HFF-Myc (cell line): ENCODE data around the gene LTBP4.

Source experiments
- DNase-seq: peaks from one replicate; pipeline ENCODE4 v3.0.0-alpha.2; 2011; ENCODE audit warnings: low read depth; ENCODE audit errors: extremely low read depth
- H3K4me3 ChIP-seq: replicated peaks from 2 replicates; pipeline ENCODE4 v1.5.1; 2011; ENCODE audit warnings: low read depth, mild to moderate bottlenecking, control low read depth, low read length
- TF ChIP-seq, protein P1 (sequence below): IDR thresholded peaks from 2 replicates; pipeline ENCODE4 v1.5.1; 2012; ENCODE audit warnings: mild to moderate bottlenecking, low read depth, low read length, control low read depth; ENCODE audit errors: missing control alignments

Gene LTBP4

DNA sequence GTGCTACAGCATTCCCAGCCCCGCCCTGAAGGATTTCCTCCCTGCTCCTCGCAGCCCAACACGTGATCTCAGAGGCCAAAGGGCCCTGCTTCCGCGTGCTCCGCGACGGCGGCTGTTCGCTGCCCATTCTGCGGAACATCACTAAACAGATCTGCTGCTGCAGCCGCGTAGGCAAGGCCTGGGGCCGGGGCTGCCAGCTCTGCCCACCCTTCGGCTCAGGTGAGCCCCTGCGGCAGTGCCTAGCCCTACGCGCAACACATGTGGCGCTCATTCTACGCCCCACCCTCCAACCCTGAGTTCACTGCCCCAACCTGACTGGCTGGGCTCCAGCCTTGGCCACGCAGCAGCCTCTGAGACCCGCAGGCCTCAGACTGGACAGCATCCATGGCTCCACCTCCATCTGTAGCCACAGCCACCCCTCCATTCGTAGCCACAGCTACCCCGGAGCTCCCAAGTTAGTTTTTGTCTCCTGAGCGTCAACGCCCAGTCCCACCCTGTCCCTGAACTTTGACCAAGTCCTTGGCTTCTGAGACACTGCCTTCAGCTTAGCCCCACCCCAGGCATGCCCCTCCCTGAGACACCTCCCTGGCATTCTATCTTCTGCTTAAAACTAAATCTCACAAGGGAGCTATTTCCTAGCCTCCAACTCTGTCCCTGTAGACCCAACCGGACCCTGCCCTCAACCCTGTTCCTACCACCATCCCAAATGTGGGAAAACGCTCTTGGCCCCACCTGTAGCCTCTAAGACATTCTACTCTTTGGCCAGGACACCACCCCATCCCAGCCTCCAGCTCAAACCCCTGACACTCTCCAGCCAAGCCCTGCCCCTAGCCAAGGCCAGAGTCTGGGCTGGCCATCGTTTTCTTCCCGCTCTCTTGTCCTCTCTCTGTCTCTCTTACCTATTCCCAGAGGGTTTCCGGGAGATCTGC is 6.4 kb downstream of the LTBP4 start:
- no peak for DNase-seq
- no peak overlapping the region for H3K4me3 ChIP-seq
- TF ChIP-seq, protein P1, sequence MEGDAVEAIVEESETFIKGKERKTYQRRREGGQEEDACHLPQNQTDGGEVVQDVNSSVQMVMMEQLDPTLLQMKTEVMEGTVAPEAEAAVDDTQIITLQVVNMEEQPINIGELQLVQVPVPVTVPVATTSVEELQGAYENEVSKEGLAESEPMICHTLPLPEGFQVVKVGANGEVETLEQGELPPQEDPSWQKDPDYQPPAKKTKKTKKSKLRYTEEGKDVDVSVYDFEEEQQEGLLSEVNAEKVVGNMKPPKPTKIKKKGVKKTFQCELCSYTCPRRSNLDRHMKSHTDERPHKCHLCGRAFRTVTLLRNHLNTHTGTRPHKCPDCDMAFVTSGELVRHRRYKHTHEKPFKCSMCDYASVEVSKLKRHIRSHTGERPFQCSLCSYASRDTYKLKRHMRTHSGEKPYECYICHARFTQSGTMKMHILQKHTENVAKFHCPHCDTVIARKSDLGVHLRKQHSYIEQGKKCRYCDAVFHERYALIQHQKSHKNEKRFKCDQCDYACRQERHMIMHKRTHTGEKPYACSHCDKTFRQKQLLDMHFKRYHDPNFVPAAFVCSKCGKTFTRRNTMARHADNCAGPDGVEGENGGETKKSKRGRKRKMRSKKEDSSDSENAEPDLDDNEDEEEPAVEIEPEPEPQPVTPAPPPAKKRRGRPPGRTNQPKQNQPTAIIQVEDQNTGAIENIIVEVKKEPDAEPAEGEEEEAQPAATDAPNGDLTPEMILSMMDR, result no peak

DNA sequence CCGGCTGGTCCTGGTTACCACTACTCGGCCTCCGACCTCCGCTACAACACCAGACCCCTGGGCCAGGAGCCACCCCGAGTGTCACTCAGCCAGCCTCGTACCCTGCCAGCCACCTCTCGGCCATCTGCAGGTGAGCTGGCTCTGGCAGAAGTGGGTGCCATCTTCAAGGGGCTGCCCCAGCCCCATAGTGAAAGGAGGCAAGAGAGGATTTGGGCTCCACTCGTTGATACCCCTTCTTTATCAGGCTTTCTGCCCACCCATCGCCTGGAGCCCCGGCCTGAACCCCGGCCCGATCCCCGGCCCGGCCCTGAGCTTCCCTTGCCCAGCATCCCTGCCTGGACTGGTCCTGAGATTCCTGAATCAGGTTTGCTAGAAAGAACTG is 7.1 kb downstream of the LTBP4 start:
- H3K4me3 ChIP-seq, result no peak overlapping the region
- no peak for DNase-seq
- TF ChIP-seq, protein P1, result no peak

DNA sequence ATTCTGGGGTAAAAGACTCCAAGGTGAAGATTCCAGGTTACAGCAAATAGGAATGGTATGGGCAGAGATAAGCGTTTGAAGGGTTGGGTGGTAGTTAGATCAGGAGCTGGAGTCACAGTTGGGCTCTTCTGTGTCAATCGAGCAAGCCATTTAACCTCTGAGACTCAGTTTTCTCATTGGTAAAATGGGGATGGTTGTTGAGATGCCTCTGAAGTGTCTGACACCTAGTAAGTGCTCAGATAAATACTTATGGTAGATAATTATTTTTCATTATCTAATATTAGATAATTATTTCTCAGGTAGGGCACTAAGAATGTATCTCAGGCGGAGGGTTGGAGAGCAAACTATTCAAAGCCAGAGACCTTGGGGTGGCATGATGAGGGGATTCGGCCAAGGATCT is 7.8 kb downstream of the LTBP4 start:
- TF ChIP-seq, protein P1, result no peak
- DNase-seq, result no peak
- H3K4me3 ChIP-seq, result no peak overlapping the region

DNA sequence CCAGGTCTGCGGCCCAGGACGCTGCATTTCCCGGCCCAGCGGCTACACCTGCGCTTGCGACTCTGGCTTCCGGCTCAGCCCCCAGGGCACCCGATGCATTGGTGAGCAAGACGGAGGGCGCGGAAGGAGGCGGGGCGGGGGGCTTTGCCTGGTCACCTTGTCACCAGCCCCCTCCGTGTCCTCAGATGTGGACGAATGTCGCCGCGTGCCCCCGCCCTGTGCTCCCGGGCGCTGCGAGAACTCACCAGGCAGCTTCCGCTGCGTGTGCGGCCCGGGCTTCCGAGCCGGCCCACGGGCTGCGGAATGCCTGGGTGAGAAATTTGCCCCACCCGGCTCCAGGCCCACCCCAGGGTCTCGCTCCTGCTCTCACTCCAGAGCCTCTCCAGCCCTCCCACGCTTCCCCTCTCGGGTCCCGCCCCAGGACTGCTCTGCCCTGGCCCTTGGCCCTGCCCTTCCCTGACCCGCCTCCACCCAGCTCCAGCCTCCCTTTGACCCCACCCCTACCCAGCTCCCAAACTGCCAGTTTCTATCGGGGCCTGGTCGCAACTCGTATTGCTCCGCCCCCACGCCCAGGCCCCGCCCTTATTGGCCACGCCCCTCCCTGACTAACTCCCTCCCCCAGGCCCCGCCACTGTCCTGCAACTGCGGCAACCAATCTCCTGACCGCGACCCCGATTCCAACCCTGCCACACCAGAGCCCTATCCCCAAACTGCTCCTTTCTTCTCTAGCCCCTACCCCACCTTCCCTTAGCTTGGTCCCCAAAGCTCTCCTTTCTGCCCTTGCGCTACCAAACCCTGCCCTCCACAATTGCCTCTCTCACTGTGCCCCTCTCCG is 8.6 kb downstream of the LTBP4 start:
- TF ChIP-seq, protein P1, result no peak

DNA sequence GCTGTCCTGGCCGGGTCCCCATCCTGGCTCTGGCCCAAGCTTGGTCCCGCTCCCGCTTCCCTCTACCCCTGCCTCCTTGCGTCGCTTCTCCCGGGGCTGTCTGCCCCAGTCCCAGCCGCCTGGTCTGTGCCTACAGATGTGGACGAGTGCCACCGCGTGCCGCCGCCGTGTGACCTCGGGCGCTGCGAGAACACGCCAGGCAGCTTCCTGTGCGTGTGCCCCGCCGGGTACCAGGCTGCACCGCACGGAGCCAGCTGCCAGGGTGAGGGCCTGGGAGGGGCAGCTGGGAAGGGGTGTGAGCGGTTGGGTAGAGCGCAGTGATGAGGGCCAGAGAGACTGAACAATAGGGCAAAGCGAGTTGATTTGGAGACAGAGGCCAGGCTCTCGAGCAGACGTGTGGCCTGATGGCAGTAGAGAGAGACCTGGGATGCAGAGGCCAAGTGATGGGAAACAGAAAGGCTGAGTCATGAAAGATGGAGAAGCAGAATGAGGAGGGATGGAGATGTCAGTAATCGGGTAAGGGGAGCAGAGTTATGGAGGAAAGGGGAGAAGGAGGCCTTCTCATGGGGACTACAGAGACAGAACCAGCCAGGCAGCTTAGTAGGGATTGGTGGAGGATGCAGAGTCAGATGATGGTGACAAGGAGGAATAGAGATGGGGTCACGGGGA is 9.4 kb downstream of the LTBP4 start:
- H3K4me3 ChIP-seq, result peak overlapping the region; percentile 25; the same call in 1 of the 2 replicates

More for the DNA sequence above, 8.6 kb downstream of the LTBP4 start:
- H3K4me3 ChIP-seq, result peak overlapping the region; percentile 28
- DNase-seq, result no peak

DNA sequence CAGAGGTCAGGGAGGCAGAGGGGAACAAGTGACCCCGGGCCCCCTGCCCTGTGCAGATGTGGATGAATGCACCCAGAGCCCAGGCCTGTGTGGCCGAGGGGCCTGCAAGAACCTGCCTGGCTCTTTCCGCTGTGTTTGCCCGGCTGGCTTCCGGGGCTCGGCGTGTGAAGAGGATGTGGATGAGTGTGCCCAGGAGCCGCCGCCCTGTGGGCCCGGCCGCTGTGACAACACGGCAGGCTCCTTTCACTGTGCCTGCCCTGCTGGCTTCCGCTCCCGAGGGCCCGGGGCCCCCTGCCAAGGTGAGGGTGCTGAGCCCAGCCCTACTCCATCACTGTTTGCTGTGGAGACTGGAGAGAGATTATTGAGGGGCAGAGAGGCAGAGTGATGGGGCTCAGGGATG is 9.9 kb downstream of the LTBP4 start:
- DNase-seq, result no peak
- H3K4me3 ChIP-seq, result no peak overlapping the region

More for the DNA sequence above, 9.4 kb downstream of the LTBP4 start:
- no peak for DNase-seq
- TF ChIP-seq, protein P1, result no peak

More for the DNA sequence above, 9.9 kb downstream of the LTBP4 start:
- TF ChIP-seq, protein P1, result no peak
